ENCODE measurements around the gene ZNF408.

The ZNF408 gene

DNA sequence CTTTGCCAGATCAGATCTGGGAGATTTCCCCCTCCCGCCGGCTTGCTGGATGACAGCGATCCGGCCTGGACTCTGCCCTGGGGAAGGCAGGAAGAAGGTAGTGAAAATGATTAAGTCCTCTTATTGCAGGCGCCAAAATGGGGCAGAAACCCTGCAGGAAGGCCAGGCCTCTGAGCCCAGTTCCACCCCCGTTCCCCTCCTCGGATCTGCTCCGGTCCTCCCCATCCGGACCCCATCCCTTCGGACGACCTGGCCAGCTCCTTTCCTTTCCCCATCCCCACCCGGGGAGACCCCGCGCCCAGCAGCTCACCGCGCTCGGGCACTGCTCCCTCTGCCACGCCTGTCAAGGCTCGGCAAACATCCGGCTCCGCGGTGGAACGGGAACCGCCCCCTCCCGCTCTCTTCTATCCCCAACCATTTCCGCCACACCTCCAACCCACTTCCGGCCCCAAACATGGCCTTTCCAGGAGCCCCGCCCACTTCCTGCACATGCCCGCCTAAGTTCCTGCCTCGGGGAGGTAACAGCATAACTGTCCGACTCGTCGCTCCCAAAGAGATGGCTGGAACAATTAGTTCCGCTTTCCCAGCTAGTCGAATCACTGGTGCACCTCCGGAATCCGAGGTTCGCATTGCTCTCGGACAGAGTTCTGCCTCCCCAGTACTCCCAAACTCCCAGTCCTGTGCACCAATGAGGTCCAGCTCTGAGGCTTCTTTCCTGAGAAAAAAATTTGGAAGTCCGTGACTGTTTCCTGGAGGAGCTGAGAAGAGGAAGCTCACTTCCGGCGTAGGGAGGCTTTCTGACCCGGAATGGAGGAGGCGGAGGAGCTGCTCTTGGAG, at the start of gene ZNF408, which contains the start of gene ARHGAP1:
TSS of gene ZNF408 (plus strand) at position 791 of the 837 bp plus-strand sequence. CDS start at position 808, 17 bp downstream.
TSS of gene ARHGAP1 (minus strand) at position 379 of the 837 bp plus-strand sequence. CDS start 4,512 bp downstream, outside the sequence.
- TF ChIP-seq, protein P1, sequence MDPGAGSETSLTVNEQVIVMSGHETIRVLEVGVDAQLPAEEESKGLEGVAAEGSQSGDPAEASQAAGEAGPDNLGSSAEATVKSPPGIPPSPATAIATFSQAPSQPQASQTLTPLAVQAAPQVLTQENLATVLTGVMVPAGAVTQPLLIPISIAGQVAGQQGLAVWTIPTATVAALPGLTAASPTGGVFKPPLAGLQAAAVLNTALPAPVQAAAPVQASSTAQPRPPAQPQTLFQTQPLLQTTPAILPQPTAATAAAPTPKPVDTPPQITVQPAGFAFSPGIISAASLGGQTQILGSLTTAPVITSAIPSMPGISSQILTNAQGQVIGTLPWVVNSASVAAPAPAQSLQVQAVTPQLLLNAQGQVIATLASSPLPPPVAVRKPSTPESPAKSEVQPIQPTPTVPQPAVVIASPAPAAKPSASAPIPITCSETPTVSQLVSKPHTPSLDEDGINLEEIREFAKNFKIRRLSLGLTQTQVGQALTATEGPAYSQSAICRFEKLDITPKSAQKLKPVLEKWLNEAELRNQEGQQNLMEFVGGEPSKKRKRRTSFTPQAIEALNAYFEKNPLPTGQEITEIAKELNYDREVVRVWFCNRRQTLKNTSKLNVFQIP (CRISPR knock-in tag; IDR thresholded peaks at IDR 0.05; ENCODE audit: borderline replicate concordance, low read depth), result peak; percentile 86; the same call in 1 of the 2 replicates
- no peak for TF ChIP-seq RARB (CRISPR knock-in tag; IDR thresholded peaks at IDR 0.05)
- peak; percentile 92 for ATAC-seq

DNA sequence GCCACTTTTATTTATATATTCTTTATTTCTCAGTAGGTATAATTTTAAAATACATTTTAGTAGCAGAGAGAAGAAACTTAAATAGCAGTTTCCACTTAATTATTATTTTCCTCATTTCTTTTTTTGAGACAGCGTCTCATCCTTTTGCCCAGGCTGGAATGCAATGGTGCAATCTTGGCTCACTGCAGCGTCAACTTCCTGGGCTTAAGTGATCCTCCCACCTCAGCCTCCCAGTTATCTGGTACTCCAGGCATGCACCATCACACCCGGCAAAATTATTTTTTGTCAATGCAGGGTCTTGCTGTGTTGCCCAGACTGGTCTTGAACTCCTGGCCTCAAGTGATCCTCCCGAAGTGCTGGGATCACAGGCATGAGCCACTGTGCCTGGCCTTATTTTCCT, 45.2 kb upstream of the ZNF408 start:
- no peak for TF ChIP-seq CSDC2 (CRISPR knock-in tag; IDR thresholded peaks at IDR 0.05)
- TF ChIP-seq ZNF565 (CRISPR knock-in tag; conservative IDR thresholded peaks at IDR 0.05; ENCODE audit: low read depth), result no peak
- no peak for TF ChIP-seq ZFP3 (CRISPR knock-in tag; IDR thresholded peaks at IDR 0.05)
- TF ChIP-seq, protein P2, sequence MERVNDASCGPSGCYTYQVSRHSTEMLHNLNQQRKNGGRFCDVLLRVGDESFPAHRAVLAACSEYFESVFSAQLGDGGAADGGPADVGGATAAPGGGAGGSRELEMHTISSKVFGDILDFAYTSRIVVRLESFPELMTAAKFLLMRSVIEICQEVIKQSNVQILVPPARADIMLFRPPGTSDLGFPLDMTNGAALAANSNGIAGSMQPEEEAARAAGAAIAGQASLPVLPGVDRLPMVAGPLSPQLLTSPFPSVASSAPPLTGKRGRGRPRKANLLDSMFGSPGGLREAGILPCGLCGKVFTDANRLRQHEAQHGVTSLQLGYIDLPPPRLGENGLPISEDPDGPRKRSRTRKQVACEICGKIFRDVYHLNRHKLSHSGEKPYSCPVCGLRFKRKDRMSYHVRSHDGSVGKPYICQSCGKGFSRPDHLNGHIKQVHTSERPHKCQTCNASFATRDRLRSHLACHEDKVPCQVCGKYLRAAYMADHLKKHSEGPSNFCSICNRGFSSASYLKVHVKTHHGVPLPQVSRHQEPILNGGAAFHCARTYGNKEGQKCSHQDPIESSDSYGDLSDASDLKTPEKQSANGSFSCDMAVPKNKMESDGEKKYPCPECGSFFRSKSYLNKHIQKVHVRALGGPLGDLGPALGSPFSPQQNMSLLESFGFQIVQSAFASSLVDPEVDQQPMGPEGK (CRISPR knock-in tag; IDR thresholded peaks at IDR 0.05; ENCODE audit: borderline replicate concordance), result no peak
- TF ChIP-seq RARB (CRISPR knock-in tag; IDR thresholded peaks at IDR 0.05), result no peak
- TF ChIP-seq ZC3H10 (CRISPR knock-in tag; IDR thresholded peaks at IDR 0.05), result no peak
- no peak for TF ChIP-seq ESRRG (CRISPR knock-in tag; IDR thresholded peaks at IDR 0.05)
- no peak for TF ChIP-seq PPARA (CRISPR knock-in tag; IDR thresholded peaks at IDR 0.05; ENCODE audit: borderline replicate concordance)
- TF ChIP-seq, protein P3, sequence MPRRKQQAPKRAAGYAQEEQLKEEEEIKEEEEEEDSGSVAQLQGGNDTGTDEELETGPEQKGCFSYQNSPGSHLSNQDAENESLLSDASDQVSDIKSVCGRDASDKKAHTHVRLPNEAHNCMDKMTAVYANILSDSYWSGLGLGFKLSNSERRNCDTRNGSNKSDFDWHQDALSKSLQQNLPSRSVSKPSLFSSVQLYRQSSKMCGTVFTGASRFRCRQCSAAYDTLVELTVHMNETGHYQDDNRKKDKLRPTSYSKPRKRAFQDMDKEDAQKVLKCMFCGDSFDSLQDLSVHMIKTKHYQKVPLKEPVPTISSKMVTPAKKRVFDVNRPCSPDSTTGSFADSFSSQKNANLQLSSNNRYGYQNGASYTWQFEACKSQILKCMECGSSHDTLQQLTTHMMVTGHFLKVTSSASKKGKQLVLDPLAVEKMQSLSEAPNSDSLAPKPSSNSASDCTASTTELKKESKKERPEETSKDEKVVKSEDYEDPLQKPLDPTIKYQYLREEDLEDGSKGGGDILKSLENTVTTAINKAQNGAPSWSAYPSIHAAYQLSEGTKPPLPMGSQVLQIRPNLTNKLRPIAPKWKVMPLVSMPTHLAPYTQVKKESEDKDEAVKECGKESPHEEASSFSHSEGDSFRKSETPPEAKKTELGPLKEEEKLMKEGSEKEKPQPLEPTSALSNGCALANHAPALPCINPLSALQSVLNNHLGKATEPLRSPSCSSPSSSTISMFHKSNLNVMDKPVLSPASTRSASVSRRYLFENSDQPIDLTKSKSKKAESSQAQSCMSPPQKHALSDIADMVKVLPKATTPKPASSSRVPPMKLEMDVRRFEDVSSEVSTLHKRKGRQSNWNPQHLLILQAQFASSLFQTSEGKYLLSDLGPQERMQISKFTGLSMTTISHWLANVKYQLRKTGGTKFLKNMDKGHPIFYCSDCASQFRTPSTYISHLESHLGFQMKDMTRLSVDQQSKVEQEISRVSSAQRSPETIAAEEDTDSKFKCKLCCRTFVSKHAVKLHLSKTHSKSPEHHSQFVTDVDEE (CRISPR knock-in tag; IDR thresholded peaks at IDR 0.05), result no peak
- no peak for TF ChIP-seq ARNTL (CRISPR knock-in tag; IDR thresholded peaks at IDR 0.05; ENCODE audit: borderline replicate concordance, low read depth)
- TF ChIP-seq, protein P1 (CRISPR knock-in tag; IDR thresholded peaks at IDR 0.05; ENCODE audit: borderline replicate concordance, low read depth), result no peak
- no peak for TF ChIP-seq OSR1 (CRISPR knock-in tag; IDR thresholded peaks at IDR 0.05)
- TF ChIP-seq ZNF70 (CRISPR knock-in tag; IDR thresholded peaks at IDR 0.05), result no peak
- no peak for TF ChIP-seq GLIS3 (CRISPR knock-in tag; IDR thresholded peaks at IDR 0.05)
- TF ChIP-seq, protein P4, sequence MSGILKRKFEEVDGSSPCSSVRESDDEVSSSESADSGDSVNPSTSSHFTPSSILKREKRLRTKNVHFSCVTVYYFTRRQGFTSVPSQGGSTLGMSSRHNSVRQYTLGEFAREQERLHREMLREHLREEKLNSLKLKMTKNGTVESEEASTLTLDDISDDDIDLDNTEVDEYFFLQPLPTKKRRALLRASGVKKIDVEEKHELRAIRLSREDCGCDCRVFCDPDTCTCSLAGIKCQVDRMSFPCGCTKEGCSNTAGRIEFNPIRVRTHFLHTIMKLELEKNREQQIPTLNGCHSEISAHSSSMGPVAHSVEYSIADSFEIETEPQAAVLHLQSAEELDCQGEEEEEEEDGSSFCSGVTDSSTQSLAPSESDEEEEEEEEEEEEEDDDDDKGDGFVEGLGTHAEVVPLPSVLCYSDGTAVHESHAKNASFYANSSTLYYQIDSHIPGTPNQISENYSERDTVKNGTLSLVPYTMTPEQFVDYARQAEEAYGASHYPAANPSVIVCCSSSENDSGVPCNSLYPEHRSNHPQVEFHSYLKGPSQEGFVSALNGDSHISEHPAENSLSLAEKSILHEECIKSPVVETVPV (CRISPR knock-in tag; IDR thresholded peaks at IDR 0.05), result no peak
- ATAC-seq, result no peak

DNA sequence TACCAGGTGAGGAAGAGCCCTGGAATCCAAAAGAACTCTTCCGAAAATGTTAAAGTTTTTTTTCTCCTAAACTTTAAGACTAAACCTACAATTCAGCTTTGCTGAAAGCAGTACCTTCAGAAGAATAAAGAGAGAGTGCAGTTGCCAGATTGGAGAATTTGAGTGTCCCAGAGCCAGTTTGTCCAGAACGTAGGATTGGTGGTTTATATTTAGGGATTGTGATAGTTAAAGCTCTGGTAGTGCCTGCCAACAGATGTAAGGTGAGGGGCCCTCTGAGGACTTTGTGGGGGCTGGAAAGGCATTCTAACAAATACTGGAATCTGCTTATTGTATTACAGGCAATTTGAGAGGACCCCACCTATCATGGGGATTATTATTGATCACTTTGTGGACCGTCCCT, 43.6 kb upstream of the ZNF408 start:
- no peak for ATAC-seq
- TF ChIP-seq, protein P3 (CRISPR knock-in tag; IDR thresholded peaks at IDR 0.05), result no peak
- TF ChIP-seq ARNTL (CRISPR knock-in tag; IDR thresholded peaks at IDR 0.05; ENCODE audit: borderline replicate concordance, low read depth), result no peak
- TF ChIP-seq ZNF70 (CRISPR knock-in tag; IDR thresholded peaks at IDR 0.05), result no peak
- TF ChIP-seq, protein P2 (CRISPR knock-in tag; IDR thresholded peaks at IDR 0.05; ENCODE audit: borderline replicate concordance), result no peak
- TF ChIP-seq GLIS3 (CRISPR knock-in tag; IDR thresholded peaks at IDR 0.05), result no peak
- TF ChIP-seq ZFP3 (CRISPR knock-in tag; IDR thresholded peaks at IDR 0.05), result no peak
- TF ChIP-seq ESRRG (CRISPR knock-in tag; IDR thresholded peaks at IDR 0.05), result no peak
- TF ChIP-seq BACH2 (CRISPR knock-in tag; IDR thresholded peaks at IDR 0.05; ENCODE audit: borderline replicate concordance), result no peak
- TF ChIP-seq OSR1 (CRISPR knock-in tag; IDR thresholded peaks at IDR 0.05), result no peak
- no peak for TF ChIP-seq TOX (CRISPR knock-in tag; IDR thresholded peaks at IDR 0.05; ENCODE audit: borderline replicate concordance)
- TF ChIP-seq, protein P4 (CRISPR knock-in tag; IDR thresholded peaks at IDR 0.05), result no peak

Measured in SK-N-SH treated with all-trans-retinoic acid at 6 μM for 48 hours (cell line).